K562 (cell line): ENCODE results near the gene PCDHA11. TPM values are rescaled to one million over a fixed set of nuclear protein-coding genes. Genes with fewer than 3 reads are reported as not detected.

Experiments
- ATAC-seq: fragments of 200-7000 bp; cut with Tn5 transposase; 3 replicates; pipeline ENCODE4 v1.9.1; 2020; ENCODE audit warnings: moderate library complexity
- BruUV-seq: library from RNA; stranded (reverse); fragments of 400-500 nt; replicated peaks from 2 replicates; lab custom pipeline; 2021; lab: Mats Ljungman, UMichigan
- CTCF ChIA-PET: fragments of 300-600 bp; formaldehyde crosslinking; extraction: SDS; loops from one replicate; lab custom pipeline; 2021; ENCODE audit warnings: low intra/inter-chr PET ratio; lab: Yijun Ruan, JAX
- POLR2A ChIA-PET: fragments of 300-600, 350-650 bp; sonication (Branson Sonifier 250); formaldehyde crosslinking; extraction: SDS; loops from one replicate; lab custom pipeline; 2021; ENCODE audit warnings: antibody characterized with exemption, inconsistent platforms; lab: Yijun Ruan, JAX
- DNase-seq, 4 experiments: peaks; one replicate each; pipeline versions ENCODE4 v3.0.0 to v3.0.0-alpha.2; 2011 to 2018; ENCODE audit warnings: low spot score in 3 of 4, mixed read lengths in 3 of 4; ENCODE audit errors: extremely low read depth in 1 of 4
- FAIRE-seq: peaks from 2 replicates; lab custom pipeline; 2011; peaks lifted over from hg19 to GRCh38; lab: Jason Lieb, UNC
- H2AFZ ChIP-seq: 2 replicates; pipeline ENCODE4 v1.6.0; 2011; ENCODE audit warnings: low read depth, low read length, control low read depth, inconsistent platforms
- H3K27ac ChIP-seq: fragments of 200-600 bp; 3 replicates; pipeline ENCODE4 v1.8.0; 2011; ENCODE audit warnings: low read depth, mild to moderate bottlenecking, control low read depth, inconsistent platforms, low read length, moderate library complexity, mixed read lengths; ENCODE audit errors: extremely low read depth
- H3K27me3 ChIP-seq, 2 experiments: fragments of 300-600 bp in 1 of 2; 2 replicates in 1 of 2; 3 replicates in 1 of 2; pipeline versions ENCODE4 v1.6.0 to v1.8.0; 2011; ENCODE audit warnings: inconsistent platforms in 2 of 2, low read length in 2 of 2, mild to moderate bottlenecking in 1 of 2, mixed read lengths in 1 of 2, moderate library complexity in 1 of 2; ENCODE audit not compliant: control insufficient read depth in 2 of 2, insufficient read depth in 2 of 2
- H3K36me3 ChIP-seq: fragments of 300-600 bp; 3 replicates; pipeline ENCODE4 v1.8.0; 2011; ENCODE audit warnings: mild to moderate bottlenecking, low read length, inconsistent platforms; ENCODE audit not compliant: control insufficient read depth, insufficient read depth
- H3K4me1 ChIP-seq, 2 experiments: fragments of 200-600 bp in 1 of 2; replicated peaks in 1 of 2; 2 replicates in 1 of 2; 3 replicates in 1 of 2; pipeline versions ENCODE4 v1.5.1 to v1.8.0; 2011; ENCODE audit warnings: inconsistent platforms in 2 of 2, low read length in 2 of 2, mild to moderate bottlenecking in 1 of 2, mixed read lengths in 1 of 2, moderate library complexity in 1 of 2; ENCODE audit not compliant: control insufficient read depth in 2 of 2, insufficient read depth in 2 of 2
- H3K4me2 ChIP-seq: 2 replicates; pipeline ENCODE4 v1.6.1; 2011; ENCODE audit warnings: low read length, control low read depth, inconsistent platforms, mixed read lengths; ENCODE audit not compliant: insufficient read depth
- H3K4me3 ChIP-seq: fragments of 200-600 bp; sonication (generic), shearing (Covaris generic); 2 replicates; pipeline ENCODE4 v1.5.1; 2016; ENCODE audit warnings: control low read depth, inconsistent platforms
- H3K79me2 ChIP-seq: fragments of 200-600 bp; 3 replicates; pipeline ENCODE4 v1.8.0; 2011; ENCODE audit warnings: low read length, inconsistent platforms; ENCODE audit not compliant: control insufficient read depth, insufficient read depth
- H3K9ac ChIP-seq, 2 experiments: 2 replicates each; pipeline versions ENCODE4 v1.6.0 to v1.6.1; 2011; ENCODE audit warnings: low read depth in 2 of 2, low read length in 2 of 2, control low read depth in 1 of 2, inconsistent platforms in 1 of 2, mild to moderate bottlenecking in 1 of 2, mixed read lengths in 1 of 2; ENCODE audit not compliant: insufficient read depth in 1 of 2
- H3K9me1 ChIP-seq: one replicate; pipeline ENCODE4 v1.6.0; 2011; ENCODE audit warnings: inconsistent platforms, mild to moderate bottlenecking, low read length, moderate library complexity; ENCODE audit not compliant: control insufficient read depth, insufficient read depth
- H3K9me3 ChIP-seq: replicated peaks from 2 replicates; pipeline ENCODE4 v1.5.1; 2011; ENCODE audit warnings: low read depth, low read length, inconsistent platforms; ENCODE audit not compliant: control insufficient read depth, insufficient read depth
- H4K20me1 ChIP-seq: replicated peaks from 2 replicates; pipeline ENCODE4 v1.6.1; 2011; ENCODE audit warnings: low read length, inconsistent platforms, mixed read lengths; ENCODE audit not compliant: control insufficient read depth, insufficient read depth
- KDM1A ChIP-seq, 2 experiments: fragments of 450-650 bp; IDR thresholded peaks; 2 replicates each; pipeline ENCODE4 v1.6.1; 2016; ENCODE audit warnings: mild to moderate bottlenecking in 2 of 2
- RBFOX2 ChIP-seq: fragments of 200-400 bp; formaldehyde crosslinking; IDR thresholded peaks from 2 replicates; pipeline ENCODE4 v1.6.1; 2017; ENCODE audit warnings: low read depth, mild to moderate bottlenecking, low read length, moderate library complexity
- SOX6 ChIP-seq: fragments of 450-650 bp; IDR thresholded peaks from 2 replicates; pipeline ENCODE4 v1.6.1; 2014; ENCODE audit warnings: mild to moderate bottlenecking
- ZNF780A ChIP-seq: fragments of 250-450 bp; sonication (Bioruptor Pico); IDR thresholded peaks from 2 replicates; pipeline ENCODE4 v1.5.0; 2021; ENCODE audit warnings: mild to moderate bottlenecking
- WGBS: fragments of 100-300 bp; shearing (Covaris generic); methylation state at CpG from one replicate; pipeline ENCODE4 v1.1.6; 2016; ENCODE audit warnings: low coverage, mixed read lengths; ENCODE audit not compliant: insufficient coverage; ENCODE audit errors: missing lambda C conversion rate; 5-methylcytosine and 5-hydroxymethylcytosine counted together
- in situ Hi-C: fragments of 300-500 bp; cut with MboI; formaldehyde crosslinking; loops from 4 replicates; pipeline ENCODE4 v1.15.0; 2018; ENCODE audit warnings: inconsistent platforms, mixed read lengths
- intact Hi-C: fragments of 100-400 bp; cut with micrococcal nuclease; formaldehyde crosslinking; loops from 2 replicates; pipeline ENCODE4 v1.14.2; 2022
- polyA plus RNA-seq, 8 experiments: library from polyadenylated mRNA; depleted of rRNA in 4 of 8; stranded (reverse) in 5 of 8; unstranded in 3 of 8; fragments of >200 nt; fragmentation: Nextera tagmentation in 2 of 8; fragmentation: Illumina TruSeq in 1 of 8; extraction: Ambion mirVana in 2 of 8; extraction: Trizol in 1 of 8; gene quantifications; 2 replicates each; pipeline versions ENCODE4 v1.2.1 to v1.2.3, GENCODE V29; 2011 to 2014; ENCODE audit warnings: inconsistent platforms in 1 of 8, missing spikeins in 1 of 8
- total RNA-seq, 7 experiments: library from RNA; depleted of rRNA in 6 of 7; stranded (reverse); fragments of >200 nt in 6 of 7; fragmentation: Illumina TruSeq in 2 of 7; extraction: Trizol in 2 of 7; gene quantifications; 2 replicates each; pipeline versions ENCODE4 v1.2.1 to v1.2.3, GENCODE V29; 2011 to 2021; ENCODE audit warnings: low replicate concordance in 1 of 7
- TF ChIP-seq, protein P1 (sequence below): fragments of 250-450 bp; sonication (Bioruptor Pico); IDR thresholded peaks from 2 replicates; pipeline ENCODE4 v1.4.0; 2020
- TF ChIP-seq, protein P2 (sequence below): fragments of 250-450 bp; sonication (Bioruptor Pico); IDR thresholded peaks from 2 replicates; pipeline ENCODE4 v1.8.0; 2022; ENCODE audit warnings: moderate library complexity, mild to moderate bottlenecking, inconsistent platforms
- TF ChIP-seq, protein P3 (sequence below): fragments of 250-450 bp; sonication (Bioruptor Pico); IDR thresholded peaks from 2 replicates; pipeline ENCODE4 v1.4.0; 2020

The PCDHA11 gene
- total and polyA plus RNA-seq, 9 of the 15 experiments (the other 6 are each of a cell fraction or from before 2014, with no cell fraction given), result not detected

DNA sequence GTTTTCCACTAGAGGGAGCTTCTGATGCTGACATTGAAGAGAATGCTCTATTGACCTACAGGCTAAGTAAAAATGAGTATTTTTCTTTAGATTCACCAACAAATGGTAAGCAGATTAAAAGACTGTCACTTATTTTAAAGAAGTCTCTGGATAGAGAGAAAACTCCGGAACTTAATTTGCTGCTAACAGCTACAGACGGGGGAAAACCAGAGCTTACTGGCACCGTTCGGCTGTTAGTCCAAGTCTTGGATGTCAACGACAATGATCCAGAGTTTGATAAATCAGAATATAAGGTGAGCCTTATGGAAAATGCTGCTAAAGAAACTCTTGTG is 764 bp downstream of the PCDHA11 start (continued):
- TF ChIP-seq, protein P1, sequence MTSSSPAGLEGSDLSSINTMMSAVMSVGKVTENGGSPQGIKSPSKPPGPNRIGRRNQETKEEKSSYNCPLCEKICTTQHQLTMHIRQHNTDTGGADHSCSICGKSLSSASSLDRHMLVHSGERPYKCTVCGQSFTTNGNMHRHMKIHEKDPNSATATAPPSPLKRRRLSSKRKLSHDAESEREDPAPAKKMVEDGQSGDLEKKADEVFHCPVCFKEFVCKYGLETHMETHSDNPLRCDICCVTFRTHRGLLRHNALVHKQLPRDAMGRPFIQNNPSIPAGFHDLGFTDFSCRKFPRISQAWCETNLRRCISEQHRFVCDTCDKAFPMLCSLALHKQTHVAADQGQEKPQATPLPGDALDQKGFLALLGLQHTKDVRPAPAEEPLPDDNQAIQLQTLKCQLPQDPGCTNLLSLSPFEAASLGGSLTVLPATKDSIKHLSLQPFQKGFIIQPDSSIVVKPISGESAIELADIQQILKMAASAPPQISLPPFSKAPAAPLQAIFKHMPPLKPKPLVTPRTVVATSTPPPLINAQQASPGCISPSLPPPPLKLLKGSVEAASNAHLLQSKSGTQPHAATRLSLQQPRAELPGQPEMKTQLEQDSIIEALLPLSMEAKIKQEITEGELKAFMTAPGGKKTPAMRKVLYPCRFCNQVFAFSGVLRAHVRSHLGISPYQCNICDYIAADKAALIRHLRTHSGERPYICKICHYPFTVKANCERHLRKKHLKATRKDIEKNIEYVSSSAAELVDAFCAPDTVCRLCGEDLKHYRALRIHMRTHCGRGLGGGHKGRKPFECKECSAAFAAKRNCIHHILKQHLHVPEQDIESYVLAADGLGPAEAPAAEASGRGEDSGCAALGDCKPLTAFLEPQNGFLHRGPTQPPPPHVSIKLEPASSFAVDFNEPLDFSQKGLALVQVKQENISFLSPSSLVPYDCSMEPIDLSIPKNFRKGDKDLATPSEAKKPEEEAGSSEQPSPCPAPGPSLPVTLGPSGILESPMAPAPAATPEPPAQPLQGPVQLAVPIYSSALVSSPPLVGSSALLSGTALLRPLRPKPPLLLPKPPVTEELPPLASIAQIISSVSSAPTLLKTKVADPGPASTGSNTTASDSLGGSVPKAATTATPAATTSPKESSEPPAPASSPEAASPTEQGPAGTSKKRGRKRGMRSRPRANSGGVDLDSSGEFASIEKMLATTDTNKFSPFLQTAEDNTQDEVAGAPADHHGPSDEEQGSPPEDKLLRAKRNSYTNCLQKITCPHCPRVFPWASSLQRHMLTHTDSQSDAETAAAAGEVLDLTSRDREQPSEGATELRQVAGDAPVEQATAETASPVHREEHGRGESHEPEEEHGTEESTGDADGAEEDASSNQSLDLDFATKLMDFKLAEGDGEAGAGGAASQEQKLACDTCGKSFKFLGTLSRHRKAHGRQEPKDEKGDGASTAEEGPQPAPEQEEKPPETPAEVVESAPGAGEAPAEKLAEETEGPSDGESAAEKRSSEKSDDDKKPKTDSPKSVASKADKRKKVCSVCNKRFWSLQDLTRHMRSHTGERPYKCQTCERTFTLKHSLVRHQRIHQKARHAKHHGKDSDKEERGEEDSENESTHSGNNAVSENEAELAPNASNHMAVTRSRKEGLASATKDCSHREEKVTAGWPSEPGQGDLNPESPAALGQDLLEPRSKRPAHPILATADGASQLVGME (CRISPR knock-in tag), result no peak
- TF ChIP-seq SOX6 (no peak), KDM1A (IDR thresholded peaks at IDR 0.05) (no peak)

DNA sequence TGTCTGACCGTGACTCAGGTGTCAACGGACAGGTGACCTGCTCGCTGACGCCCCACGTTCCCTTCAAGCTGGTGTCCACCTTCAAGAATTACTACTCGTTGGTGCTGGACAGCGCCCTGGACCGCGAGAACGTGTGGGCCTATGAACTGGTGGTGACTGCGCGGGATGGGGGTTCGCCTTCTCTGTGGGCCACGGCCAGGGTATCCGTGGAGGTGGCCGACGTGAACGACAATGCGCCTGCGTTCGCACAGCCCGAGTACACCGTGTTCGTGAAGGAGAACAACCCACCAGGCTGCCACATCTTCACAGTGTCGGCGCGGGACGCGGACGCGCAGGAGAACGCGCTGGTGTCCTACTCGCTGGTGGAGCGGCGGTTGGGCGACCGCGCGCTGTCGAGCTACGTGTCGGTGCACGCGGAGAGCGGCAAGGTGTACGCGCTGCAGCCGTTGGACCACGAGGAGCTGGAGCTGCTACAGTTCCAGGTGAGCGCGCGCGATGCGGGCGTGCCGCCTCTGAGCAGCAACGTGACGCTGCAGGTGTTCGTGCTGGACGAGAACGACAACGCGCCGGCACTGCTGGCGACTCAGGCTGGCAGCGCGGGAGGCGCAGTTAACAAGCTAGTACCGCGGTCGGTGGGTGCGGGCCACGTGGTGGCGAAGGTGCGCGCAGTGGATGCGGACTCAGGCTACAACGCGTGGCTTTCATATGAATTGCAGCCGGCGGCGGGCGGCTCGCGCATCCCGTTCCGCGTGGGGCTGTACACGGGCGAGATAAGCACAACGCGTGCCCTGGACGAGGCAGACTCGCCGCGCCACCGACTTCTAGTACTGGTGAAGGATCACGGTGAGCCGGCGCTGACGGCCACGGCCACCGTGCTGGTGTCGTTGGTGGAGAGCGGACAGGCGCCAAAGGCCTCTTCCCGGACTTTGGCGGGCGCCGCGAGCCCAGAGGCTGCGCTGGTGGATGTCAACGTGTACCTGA is 1.8 kb downstream of the PCDHA11 start:
- no TSS peak for BruUV-seq
- intact Hi-C loops, result no loop called here

More for the DNA sequence above, 1.8 kb downstream of the PCDHA11 start:
- Histone ChIP-seq H2AFZ (no peak overlapping the region), H3K4me3 (no peak overlapping the region), H3K9me3 (no peaks in the 10 kb centered on the region), H3K9me1 (no peaks in the 10 kb centered on the region), H3K4me2 (no peak overlapping the region), H3K36me3 (no peaks in the 10 kb centered on the region), H3K4me1 (no peaks in the 10 kb centered on the region), H3K27ac (no peak overlapping the region), H4K20me1 (no peaks in the 10 kb centered on the region), H3K27me3 (no peaks in the 10 kb centered on the region), H3K9ac (no peak overlapping the region), H3K79me2 (no peaks in the 10 kb centered on the region)
- WGBS, result 42% methylated on average over 60 of the region's 114 CpGs
- FAIRE-seq (no peak), DNase-seq (no peak), ATAC-seq (no peak)
- CTCF ChIA-PET, result interaction anchor here (0.5 kb wide), 1 partner anchor 1076 kb away, joined by 3 read pairs; no protein-coding TSS in a partner anchor
- POLR2A ChIA-PET, result no interaction called here
- TF ChIP-seq, protein P2, sequence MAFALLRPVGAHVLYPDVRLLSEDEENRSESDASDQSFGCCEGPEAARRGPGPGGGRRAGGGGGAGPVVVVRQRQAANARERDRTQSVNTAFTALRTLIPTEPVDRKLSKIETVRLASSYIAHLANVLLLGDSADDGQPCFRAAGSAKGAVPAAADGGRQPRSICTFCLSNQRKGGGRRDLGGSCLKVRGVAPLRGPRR (CRISPR knock-in tag), result no peak
- TF ChIP-seq RBFOX2 (no peak), ZNF780A (CRISPR knock-in tag) (no peak)
- TF ChIP-seq, protein P3, sequence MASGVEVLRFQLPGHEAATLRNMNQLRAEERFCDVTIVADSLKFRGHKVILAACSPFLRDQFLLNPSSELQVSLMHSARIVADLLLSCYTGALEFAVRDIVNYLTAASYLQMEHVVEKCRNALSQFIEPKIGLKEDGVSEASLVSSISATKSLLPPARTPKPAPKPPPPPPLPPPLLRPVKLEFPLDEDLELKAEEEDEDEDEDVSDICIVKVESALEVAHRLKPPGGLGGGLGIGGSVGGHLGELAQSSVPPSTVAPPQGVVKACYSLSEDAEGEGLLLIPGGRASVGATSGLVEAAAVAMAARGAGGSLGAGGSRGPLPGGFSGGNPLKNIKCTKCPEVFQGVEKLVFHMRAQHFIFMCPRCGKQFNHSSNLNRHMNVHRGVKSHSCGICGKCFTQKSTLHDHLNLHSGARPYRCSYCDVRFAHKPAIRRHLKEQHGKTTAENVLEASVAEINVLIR (CRISPR knock-in tag), result no peak
- in situ Hi-C loops, result no loop called here
